Measurements from ENCODE around the gene PHF20. TPM values are rescaled to one million over a fixed set of nuclear protein-coding genes. Genes with fewer than 3 reads are reported as not detected.
A peak's percentile ranks its signal among the peaks of the same experiment; 100 is the strongest.

PHF20 gene
- polyA plus RNA-seq, 3 donors = 54.7 to 78.2 (median 73.6) TPM

GRCh38 chr20:35735826-35736470 is 35.9 kb upstream of the PHF20 start:
- Mint-ChIP-seq H3K27me3 (ENCODE audit: low read depth in 3 of 3) (no peaks in the 10 kb centered on the region), H3K4me3 (no peak overlapping the region), H3K27ac (peak overlapping the region in 1 of 7 donors; percentile 15), H3K9me3 (no peaks in the 10 kb centered on the region), H3K4me1 (peaks cover 23% of the 10 kb centered on the region), H3K36me3 (peaks cover 70 to 97% of the 10 kb centered on the region in 2 donors)
- H3K4me1 ChIP-seq (ENCODE audit: control insufficient read depth in 1 of 2, insufficient read depth in 2 of 2, low read length in 2 of 2) = peaks cover 14 to 36% of the 10 kb centered on the region in 2 donors
- peaks cover 95 to 98% of the 10 kb centered on the region in 2 donors for H3K36me3 ChIP-seq (replicated peaks in 1 of 2; ENCODE audit: control insufficient read depth in 1 of 2, insufficient read depth in 2 of 2, low read length in 2 of 2)
- H3K9me3 ChIP-seq (replicated peaks in 1 of 2; ENCODE audit: control insufficient read depth in 1 of 2, insufficient read depth in 1 of 2, low read length in 2 of 2) = no peaks in the 10 kb centered on the region
- WGBS (ENCODE audit: insufficient coverage) = no CpG with 5 or more reads among the region's 7 CpGs
- H2AFZ ChIP-seq (ENCODE audit: insufficient read depth, low read depth, low read length, poor library complexity, severe bottlenecking) = no peak overlapping the region
- H3K4me2 ChIP-seq (replicated peaks; ENCODE audit: extremely low read depth, low read length, poor library complexity, severe bottlenecking) = no peak overlapping the region
- no peak for DNase-seq
- no peak overlapping the region for H3K9ac ChIP-seq (ENCODE audit: insufficient read depth, low read length, poor library complexity, severe bottlenecking)
- intact Hi-C loops (cut with micrococcal nuclease) = loop anchor here in 1 of 2 donors (2.0 to 5.0 kb wide), 2 partner anchors 15 to 34 kb away; no protein-coding TSS in a partner anchor
- peaks cover 100% of the 10 kb centered on the region for H4K20me1 ChIP-seq (ENCODE audit: insufficient read depth, low read length)
- no peak overlapping the region for H3K4me3 ChIP-seq (replicated peaks in 1 of 3; ENCODE audit: low read depth in 2 of 3, low read length in 3 of 3)
- no peak overlapping the region for H3K27ac ChIP-seq (ENCODE audit: low read depth in 1 of 2, low read length in 2 of 2)
- TF ChIP-seq CTCF (IDR thresholded peaks at IDR 0.05) = no peak
- H3K79me2 ChIP-seq (ENCODE audit: insufficient read depth, low read length) = peaks cover 100% of the 10 kb centered on the region
- no peaks in the 10 kb centered on the region for H3K27me3 ChIP-seq (ENCODE audit: control insufficient read depth in 2 of 2, insufficient read depth in 2 of 2, low read length in 2 of 2)

GRCh38 chr20:35737865-35738333 is 33.9 kb upstream of the PHF20 start:
- peaks cover 86% of the 10 kb centered on the region for H4K20me1 ChIP-seq (ENCODE audit: insufficient read depth, low read length)

More at GRCh38 chr20:35737865-35738333, 33.9 kb upstream of the PHF20 start:
- H3K9ac ChIP-seq (ENCODE audit: insufficient read depth, low read length, poor library complexity, severe bottlenecking) = no peak overlapping the region
- TF ChIP-seq CTCF (IDR thresholded peaks at IDR 0.05) = no peak
- peaks cover 76 to 78% of the 10 kb centered on the region in 2 donors for H3K36me3 ChIP-seq (replicated peaks in 1 of 2; ENCODE audit: control insufficient read depth in 1 of 2, insufficient read depth in 2 of 2, low read length in 2 of 2)
- intact Hi-C loops (cut with micrococcal nuclease) = loop anchor here in 1 of 2 donors (2.0 to 5.0 kb wide), 2 partner anchors 17 to 36 kb away; no protein-coding TSS in a partner anchor
- peaks cover 96% of the 10 kb centered on the region for H3K79me2 ChIP-seq (ENCODE audit: insufficient read depth, low read length)
- peaks cover 57 to 81% of the 10 kb centered on the region in 2 donors for H3K36me3 Mint-ChIP-seq
- peak overlapping the region in 1 of 7 donors; percentile 43 for H3K27ac Mint-ChIP-seq
- H3K27me3 ChIP-seq (ENCODE audit: control insufficient read depth in 2 of 2, insufficient read depth in 2 of 2, low read length in 2 of 2) = no peaks in the 10 kb centered on the region
- H3K4me2 ChIP-seq (replicated peaks; ENCODE audit: extremely low read depth, low read length, poor library complexity, severe bottlenecking) = no peak overlapping the region
- H3K4me3 Mint-ChIP-seq = no peak overlapping the region
- H3K4me3 ChIP-seq (replicated peaks in 1 of 3; ENCODE audit: low read depth in 2 of 3, low read length in 3 of 3) = no peak overlapping the region
- no peaks in the 10 kb centered on the region for H3K27me3 Mint-ChIP-seq (ENCODE audit: low read depth in 3 of 3)
- WGBS (ENCODE audit: insufficient coverage) = 98% methylated on average over 5 of the region's 15 CpGs
- no peak overlapping the region for H3K27ac ChIP-seq (ENCODE audit: low read depth in 1 of 2, low read length in 2 of 2)
- no peak for DNase-seq
- no peaks in the 10 kb centered on the region for H3K9me3 ChIP-seq (replicated peaks in 1 of 2; ENCODE audit: control insufficient read depth in 1 of 2, insufficient read depth in 1 of 2, low read length in 2 of 2)
- peaks cover 17 to 40% of the 10 kb centered on the region in 2 donors for H3K4me1 ChIP-seq (ENCODE audit: control insufficient read depth in 1 of 2, insufficient read depth in 2 of 2, low read length in 2 of 2)
- no peak overlapping the region for H2AFZ ChIP-seq (ENCODE audit: insufficient read depth, low read depth, low read length, poor library complexity, severe bottlenecking)
- no peaks in the 10 kb centered on the region for H3K9me3 Mint-ChIP-seq
- peaks cover 28% of the 10 kb centered on the region for H3K4me1 Mint-ChIP-seq
